Measurements from ENCODE around the gene FAXC.

Gene FAXC

GRCh38 chr6:99349171-99350141, at the start of gene FAXC:
Gene FAXC (minus strand): TSS chr6:99349674. CDS start chr6:99349372, 302 bp downstream.
- DNase-seq (ENCODE audit: low read depth, low spot score): no peak

- no peak for DNase-seq (ENCODE audit: low read depth, low spot score)
These were observed 47.8 kb upstream of the FAXC start for GRCh38 chr6:99397287-99397686.

GRCh38 chr6:99393698-99394531, 44.4 kb upstream of the FAXC start, which contains the start of gene COQ3:
Gene COQ3 (minus strand): TSS chr6:99394195. CDS start chr6:99394179, 16 bp downstream.
- DNase-seq (ENCODE audit: low read depth, low spot score): peak; percentile 21

- DNase-seq (ENCODE audit: low read depth, low spot score): no peak
These were observed 43.9 kb upstream of the FAXC start for GRCh38 chr6:99393366-99393697.

GRCh38 chr6:99390896-99391295, 41.4 kb upstream of the FAXC start:
- no peak for DNase-seq (ENCODE audit: low read depth, low spot score)

GRCh38 chr6:99384507-99384906, 35.0 kb upstream of the FAXC start:
- no peak for DNase-seq (ENCODE audit: low read depth, low spot score)

GRCh38 chr6:99378636-99379035, 29.2 kb upstream of the FAXC start:
- DNase-seq (ENCODE audit: low read depth, low spot score): no peak

GRCh38 chr6:99369533-99369932, 20.1 kb upstream of the FAXC start:
- no peak for DNase-seq (ENCODE audit: low read depth, low spot score)

GRCh38 chr6:99366852-99367251, 17.4 kb upstream of the FAXC start:
- no peak for DNase-seq (ENCODE audit: low read depth, low spot score)

- no peak for DNase-seq (ENCODE audit: low read depth, low spot score)
These were observed 14.6 kb upstream of the FAXC start for GRCh38 chr6:99364026-99364425.

GRCh38 chr6:99362678-99363268, 13.3 kb upstream of the FAXC start:
- no peak for DNase-seq (ENCODE audit: low read depth, low spot score)

GRCh38 chr6:99359800-99360199, 10.3 kb upstream of the FAXC start:
- DNase-seq (ENCODE audit: low read depth, low spot score): no peak

- DNase-seq (ENCODE audit: low read depth, low spot score): no peak
These were observed 7.2 kb upstream of the FAXC start for GRCh38 chr6:99356641-99357040.

GRCh38 chr6:99354983-99355382, 5.5 kb upstream of the FAXC start:
- DNase-seq (ENCODE audit: low read depth, low spot score): no peak

- DNase-seq (ENCODE audit: low read depth, low spot score): no peak
These were observed 3.7 kb upstream of the FAXC start for GRCh38 chr6:99353126-99353525.

GRCh38 chr6:99350573-99350972, 1.1 kb upstream of the FAXC start:
- no peak for DNase-seq (ENCODE audit: low read depth, low spot score)

GRCh38 chr6:99348288-99349170, 945 bp downstream of the FAXC start:
- DNase-seq (ENCODE audit: low read depth, low spot score): no peak

- DNase-seq (ENCODE audit: low read depth, low spot score): no peak
These were observed 1.7 kb downstream of the FAXC start for GRCh38 chr6:99347804-99348203.

- no peak for DNase-seq (ENCODE audit: low read depth, low spot score)
These were observed 2.9 kb downstream of the FAXC start for GRCh38 chr6:99346595-99346994.

GRCh38 chr6:99345164-99345563, 4.3 kb downstream of the FAXC start:
- DNase-seq (ENCODE audit: low read depth, low spot score): no peak

GRCh38 chr6:99344289-99344688, 5.2 kb downstream of the FAXC start:
- DNase-seq (ENCODE audit: low read depth, low spot score): no peak

Data from activated CD4-positive, CD25-positive, alpha-beta regulatory T cell treated with anti-CD3 and anti-CD28 coated beads, Interleukin-2, amount 50 U/mL, for 16 hours (primary cell).